Loucy (cell line): ENCODE results near the gene PCCA.

Experiments
- H2AFZ ChIP-seq: fragments of 200-600 bp; sonication (generic); 2 replicates; pipeline ENCODE4 v1.6.0; 2016; ENCODE audit warnings: antibody characterized with exemption, mild to moderate bottlenecking, low read length, moderate library complexity
- H3F3A ChIP-seq: fragments of 200-600 bp; 2 replicates; pipeline ENCODE4 v1.6.0; 2016; ENCODE audit warnings: antibody characterized with exemption, low read depth, mild to moderate bottlenecking
- H3K27me3 ChIP-seq: fragments of 200-600 bp; sonication (generic); 2 replicates; pipeline ENCODE4 v1.6.1; 2014; ENCODE audit warnings: low read length, mild to moderate bottlenecking; ENCODE audit not compliant: insufficient read depth, poor library complexity, severe bottlenecking
- H3K36me3 ChIP-seq: fragments of 200-600 bp; sonication (generic); 2 replicates; pipeline ENCODE4 v1.6.1; 2016; ENCODE audit warnings: low read length; ENCODE audit not compliant: insufficient read depth
- H3K4me1 ChIP-seq: fragments of 200-600 bp; sonication (generic); 2 replicates; pipeline ENCODE4 v1.5.1; 2014; ENCODE audit warnings: low read length, mild to moderate bottlenecking; ENCODE audit not compliant: insufficient read depth, poor library complexity, severe bottlenecking
- H3K4me2 ChIP-seq: fragments of 200-600 bp; sonication (generic); 2 replicates; pipeline ENCODE4 v1.6.0; 2014; ENCODE audit warnings: antibody characterized with exemption, low read length, low read depth, mild to moderate bottlenecking; ENCODE audit not compliant: poor library complexity, severe bottlenecking
- H3K4me3 ChIP-seq: fragments of 200-600 bp; sonication (generic); 2 replicates; pipeline ENCODE4 v1.5.1; 2014; ENCODE audit warnings: low read length, mild to moderate bottlenecking, mixed read lengths; ENCODE audit not compliant: poor library complexity, severe bottlenecking
- H3K79me2 ChIP-seq: fragments of 200-600 bp; sonication (generic); 2 replicates; pipeline ENCODE4 v1.6.1; 2014; ENCODE audit warnings: low read length; ENCODE audit not compliant: insufficient read depth
- H3K9ac ChIP-seq: fragments of 200-600 bp; sonication (generic); 2 replicates; pipeline ENCODE4 v1.6.0; 2014; ENCODE audit warnings: mild to moderate bottlenecking, low read depth, low read length, moderate library complexity; ENCODE audit not compliant: poor library complexity, severe bottlenecking
- H3K9me2 ChIP-seq: fragments of 200-600 bp; sonication (generic); replicated peaks from 2 replicates; pipeline ENCODE4 v1.6.1; 2016; ENCODE audit warnings: low read depth, low read length, mixed read lengths
- H3K9me3 ChIP-seq: fragments of 200-600 bp; sonication (generic); 2 replicates; pipeline ENCODE4 v1.6.1; 2014; ENCODE audit warnings: mild to moderate bottlenecking, antibody characterized with exemption, low read length, low read depth; ENCODE audit not compliant: insufficient read depth
- H4K20me1 ChIP-seq: fragments of 200-600 bp; sonication (generic); 2 replicates; pipeline ENCODE4 v1.6.0; 2014; ENCODE audit warnings: antibody characterized with exemption, low read length, mild to moderate bottlenecking; ENCODE audit not compliant: insufficient read depth, poor library complexity, severe bottlenecking
- CTCF ChIP-seq: fragments of 200-600 bp; sonication (generic); conservative IDR thresholded peaks from 2 replicates; pipeline ENCODE4 v1.5.1; 2014; ENCODE audit warnings: mild to moderate bottlenecking, antibody characterized with exemption, low read length
- EZH2phosphoT487 ChIP-seq: fragments of 200-600 bp; IDR thresholded peaks from 2 replicates; pipeline ENCODE4 v1.6.1; 2018; ENCODE audit warnings: antibody characterized with exemption, mild to moderate bottlenecking, moderate library complexity, borderline replicate concordance

Gene PCCA

GRCh38 chr13:100273138-100273537 lies 184.2 kb downstream of the PCCA start:
- no peaks in the 10 kb centered on the region for H4K20me1 ChIP-seq
- H3K4me1 ChIP-seq: peaks cover 44% of the 10 kb centered on the region
- no peak overlapping the region for H2AFZ ChIP-seq
- no peak for TF ChIP-seq EZH2phosphoT487
- no peak for TF ChIP-seq CTCF
- H3K27me3 ChIP-seq: no peaks in the 10 kb centered on the region
- no peak overlapping the region for H3K4me3 ChIP-seq
- no peak overlapping the region for H3K4me2 ChIP-seq
- H3K9ac ChIP-seq: no peak overlapping the region
- H3K79me2 ChIP-seq: peaks cover 4% of the 10 kb centered on the region; the same call in 1 of the 2 replicates
- peaks cover 3% of the 10 kb centered on the region; the same call in 1 of the 2 replicates for H3K36me3 ChIP-seq
- H3F3A ChIP-seq: no peaks in the 10 kb centered on the region
- no peaks in the 10 kb centered on the region for H3K9me3 ChIP-seq
- no peaks in the 10 kb centered on the region for H3K9me2 ChIP-seq

- no peaks in the 10 kb centered on the region for H4K20me1 ChIP-seq
- TF ChIP-seq CTCF (no peak), EZH2phosphoT487 (no peak)
- H3K4me2 ChIP-seq: no peak overlapping the region
Measured at GRCh38 chr13:100273552-100273951, 184.7 kb downstream of the PCCA start.

GRCh38 chr13:100274942-100275506 lies 186.1 kb downstream of the PCCA start:
- TF ChIP-seq CTCF (no peak), EZH2phosphoT487 (no peak)
- H3K4me3 ChIP-seq: peak overlapping the region; percentile 63

More at GRCh38 chr13:100273552-100273951, 184.7 kb downstream of the PCCA start:
- Histone ChIP-seq H3K4me3 (no peak overlapping the region), H3K9me2 (no peaks in the 10 kb centered on the region), H3K36me3 (peaks cover 3% of the 10 kb centered on the region; the same call in 1 of the 2 replicates), H3K4me1 (peaks cover 44% of the 10 kb centered on the region), H3F3A (no peaks in the 10 kb centered on the region), H3K9me3 (no peaks in the 10 kb centered on the region), H3K9ac (no peak overlapping the region), H3K27me3 (no peaks in the 10 kb centered on the region), H2AFZ (no peak overlapping the region), H3K79me2 (peaks cover 4% of the 10 kb centered on the region; the same call in 1 of the 2 replicates)

More at GRCh38 chr13:100274942-100275506, 186.1 kb downstream of the PCCA start:
- H2AFZ ChIP-seq: peak overlapping the region; percentile 59
- peak overlapping the region; percentile 87 for H3K4me2 ChIP-seq
- H4K20me1 ChIP-seq: no peaks in the 10 kb centered on the region
- no peaks in the 10 kb centered on the region for H3K36me3 ChIP-seq
- peak overlapping the region; percentile 72 for H3K9ac ChIP-seq
- no peaks in the 10 kb centered on the region for H3K27me3 ChIP-seq
- no peaks in the 10 kb centered on the region for H3F3A ChIP-seq
- H3K9me2 ChIP-seq: no peaks in the 10 kb centered on the region
- H3K79me2 ChIP-seq: peaks cover 4% of the 10 kb centered on the region; the same call in 1 of the 2 replicates
- H3K4me1 ChIP-seq: peaks cover 44% of the 10 kb centered on the region
- no peaks in the 10 kb centered on the region for H3K9me3 ChIP-seq
